ENCODE data around the gene KRTAP13-1. TPM values are rescaled to one million over a fixed set of nuclear protein-coding genes. Genes with fewer than 3 reads are reported as not detected.

The KRTAP13-1 gene, protein sequence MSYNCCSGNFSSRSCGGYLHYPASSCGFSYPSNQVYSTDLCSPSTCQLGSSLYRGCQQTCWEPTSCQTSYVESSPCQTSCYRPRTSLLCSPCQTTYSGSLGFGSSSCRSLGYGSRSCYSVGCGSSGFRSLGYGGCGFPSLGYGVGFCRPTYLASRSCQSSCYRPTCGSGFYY
- not detected in 2 replicates for total RNA-seq

DNA sequence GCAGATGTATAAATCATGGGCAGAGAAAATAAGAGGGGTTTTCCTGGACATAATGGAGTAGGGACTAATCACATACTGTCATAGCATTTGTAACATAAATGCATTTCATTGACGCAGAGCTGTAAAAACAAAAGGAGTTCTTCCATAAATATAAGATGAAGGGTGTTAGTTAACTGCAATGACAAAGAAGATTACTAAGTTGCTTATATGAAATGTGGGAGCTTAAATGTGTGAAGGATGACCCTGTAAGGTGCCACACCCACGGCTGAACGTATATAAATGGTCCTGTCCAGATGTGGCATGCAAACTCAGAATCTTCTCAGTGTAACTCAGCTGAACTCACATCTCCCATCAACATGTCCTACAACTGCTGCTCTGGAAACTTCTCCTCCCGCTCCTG, at the start of gene KRTAP13-1:
KRTAP13-1 (plus strand) TSS at position 301 of the 400 bp plus-strand sequence; CDS start at position 357, 56 bp downstream.

DNA sequence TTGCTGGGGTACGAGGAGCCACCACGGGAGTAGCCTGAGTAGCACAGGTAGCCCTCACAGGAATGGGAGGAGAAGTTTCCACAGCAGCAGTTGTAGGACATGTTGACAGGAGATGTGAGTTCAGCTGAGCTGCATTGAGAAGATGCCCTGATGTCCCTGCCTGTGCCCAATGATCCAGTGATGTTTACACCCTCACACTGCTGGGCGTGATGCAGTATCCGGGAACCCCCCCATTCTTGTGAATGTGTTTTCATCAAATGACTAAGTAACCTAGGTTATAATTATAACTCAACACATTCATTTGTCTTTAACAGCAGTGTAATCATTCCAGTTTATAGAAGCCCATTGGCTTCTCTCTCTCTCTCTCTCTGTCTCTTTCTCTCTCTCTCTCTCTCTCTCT, 47.3 kb upstream of the KRTAP13-1 start, which contains the start of gene KRTAP23-1:
KRTAP23-1 (minus strand) TSS at position 101 of the 400 bp plus-strand sequence; CDS start at position 101, 0 bp downstream.

DNA sequence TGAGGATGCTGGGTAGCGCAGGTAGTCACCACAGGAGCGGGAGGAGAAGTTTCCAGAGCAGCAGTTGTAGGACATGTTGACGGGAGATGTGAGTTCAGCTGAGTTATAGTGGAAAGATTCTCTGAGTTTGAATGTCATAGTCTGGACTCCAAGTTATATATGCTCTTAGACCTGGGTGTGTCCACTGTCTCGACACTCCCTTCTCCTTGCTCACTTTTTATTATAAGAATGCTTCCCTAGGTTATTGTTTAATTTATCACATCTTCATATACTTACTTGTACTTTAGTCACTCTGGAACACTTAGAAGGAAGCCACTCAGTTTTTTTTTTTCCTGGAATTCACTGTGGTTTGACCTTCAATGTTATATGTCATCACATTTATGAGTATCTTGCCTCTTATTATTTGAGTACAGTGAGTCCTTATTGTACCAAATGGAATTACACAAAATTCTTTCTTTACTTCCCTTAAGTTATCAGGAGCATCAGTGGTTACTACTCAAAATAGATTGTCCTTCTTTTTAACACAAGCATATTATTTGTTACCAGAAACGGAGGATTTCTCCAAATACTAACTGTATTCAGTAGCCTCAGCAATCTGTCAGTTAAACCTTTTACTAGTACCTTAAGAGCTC, 23.6 kb upstream of the KRTAP13-1 start, which contains the start of gene KRTAP13-2:
KRTAP13-2 (minus strand) TSS at position 133 of the 632 bp plus-strand sequence; CDS start at position 75, 58 bp downstream.

DNA sequence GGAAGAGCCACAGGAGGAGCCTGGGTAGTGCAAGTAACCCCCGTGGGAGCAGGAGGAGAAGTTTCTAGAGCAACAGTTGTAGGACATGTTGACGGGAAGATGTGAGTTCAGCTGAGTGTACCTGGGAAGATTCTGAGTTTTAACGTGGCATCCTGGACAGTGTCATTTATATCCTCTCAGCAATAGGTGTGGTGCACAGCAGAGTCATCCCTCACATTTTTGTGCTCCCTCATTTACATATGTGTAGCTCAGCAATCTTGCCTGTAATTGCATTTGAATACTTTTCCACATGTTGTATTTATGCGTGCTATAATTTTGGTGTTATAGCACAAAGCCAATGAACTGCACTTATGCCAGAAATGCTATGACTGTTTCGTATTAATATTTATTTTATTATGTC, 30.0 kb downstream of the KRTAP13-1 start, which contains the start of gene KRTAP13-3:
KRTAP13-3 (minus strand) TSS at position 101 of the 400 bp plus-strand sequence; CDS start at position 87, 14 bp downstream.

DNA sequence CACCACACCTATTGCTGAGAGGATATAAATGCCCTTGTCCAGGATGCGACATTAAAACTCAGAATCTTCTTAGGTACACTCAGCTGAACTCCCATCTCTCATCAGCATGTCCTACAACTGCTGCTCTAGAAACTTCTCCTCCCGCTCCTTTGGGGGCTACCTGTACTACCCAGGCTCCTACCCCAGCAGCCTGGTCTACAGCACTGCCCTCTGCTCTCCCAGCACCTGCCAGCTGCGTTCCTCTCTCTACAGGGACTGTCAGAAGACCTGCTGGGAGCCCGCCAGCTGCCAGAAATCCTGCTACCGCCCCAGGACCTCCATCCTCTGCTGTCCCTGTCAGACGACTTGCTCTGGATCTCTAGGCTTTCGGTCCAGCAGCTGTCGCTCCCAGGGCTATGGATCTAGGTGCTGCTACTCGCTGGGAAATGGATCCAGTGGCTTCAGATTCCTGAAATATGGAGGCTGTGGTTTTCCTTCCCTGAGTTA, 34.4 kb downstream of the KRTAP13-1 start, which contains the start of gene KRTAP13-4:
KRTAP13-4 (plus strand) TSS at position 51 of the 486 bp plus-strand sequence; CDS start at position 107, 56 bp downstream.

DNA sequence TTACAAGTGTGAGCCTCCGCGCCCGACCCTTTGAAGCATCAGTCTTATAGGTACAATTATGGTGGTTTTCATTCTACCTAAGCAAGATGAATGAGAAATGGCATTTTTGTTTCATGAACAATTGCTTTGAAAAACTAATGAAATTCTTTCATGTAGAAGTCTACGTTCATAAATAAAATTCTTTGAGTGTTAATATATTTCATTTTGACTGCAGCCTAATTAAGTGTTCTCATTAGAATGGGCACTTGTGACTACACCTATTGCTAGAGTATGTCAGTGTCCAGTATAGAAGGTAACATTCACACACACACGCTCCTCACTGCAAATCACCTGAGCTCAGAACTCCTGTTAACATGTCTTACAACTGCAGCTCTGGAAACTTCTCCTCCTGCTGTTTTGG, 44.1 kb downstream of the KRTAP13-1 start, which contains the start of gene KRTAP15-1:
KRTAP15-1 (plus strand) TSS at position 301 of the 400 bp plus-strand sequence; CDS start at position 354, 53 bp downstream.

Other genes starting within 250 kb of the KRTAP13-1 start
- gene CLDN17, start 229.2 kb upstream of the KRTAP13-1 start, total RNA-seq, result not detected in 2 replicates
- not detected in 2 replicates for gene CLDN8, start 179.9 kb upstream of the KRTAP13-1 start, total RNA-seq
- not detected in 2 replicates for gene KRTAP24-1, start 113.1 kb upstream of the KRTAP13-1 start, total RNA-seq
- not detected in 2 replicates for gene KRTAP25-1, start 106.5 kb upstream of the KRTAP13-1 start, total RNA-seq
- gene KRTAP26-1, start 75.7 kb upstream of the KRTAP13-1 start, total RNA-seq, result not detected in 2 replicates
- not detected in 2 replicates for gene KRTAP27-1, start 58.3 kb upstream of the KRTAP13-1 start, total RNA-seq
- gene KRTAP23-1, start 47.4 kb upstream of the KRTAP13-1 start, total RNA-seq, result not detected in 2 replicates
- not detected in 2 replicates for gene KRTAP13-2, start 23.8 kb upstream of the KRTAP13-1 start, total RNA-seq
- not detected in 2 replicates for gene KRTAP13-3, start 29.9 kb downstream of the KRTAP13-1 start, total RNA-seq
- not detected in 2 replicates for gene KRTAP13-4, start 34.2 kb downstream of the KRTAP13-1 start, total RNA-seq
- not detected in 2 replicates for gene KRTAP15-1, start 44.2 kb downstream of the KRTAP13-1 start, total RNA-seq
- not detected in 2 replicates for gene KRTAP19-1, start 84.3 kb downstream of the KRTAP13-1 start, total RNA-seq
- not detected in 2 replicates for gene KRTAP19-2, start 91.4 kb downstream of the KRTAP13-1 start, total RNA-seq
- not detected in 2 replicates for gene KRTAP19-3, start 96.0 kb downstream of the KRTAP13-1 start, total RNA-seq
- not detected in 2 replicates for gene KRTAP19-4, start 101.1 kb downstream of the KRTAP13-1 start, total RNA-seq
- not detected in 2 replicates for gene KRTAP19-5, start 106.1 kb downstream of the KRTAP13-1 start, total RNA-seq
- gene KRTAP19-6, start 145.8 kb downstream of the KRTAP13-1 start, total RNA-seq, result not detected in 2 replicates
- not detected in 2 replicates for gene KRTAP19-7, start 165.3 kb downstream of the KRTAP13-1 start, total RNA-seq
- gene KRTAP22-2, start 194.4 kb downstream of the KRTAP13-1 start, total RNA-seq, result not detected in 2 replicates
- not detected in 2 replicates for gene KRTAP6-3, start 196.4 kb downstream of the KRTAP13-1 start, total RNA-seq
- not detected in 2 replicates for gene KRTAP6-2, start 202.9 kb downstream of the KRTAP13-1 start, total RNA-seq
- not detected in 2 replicates for gene KRTAP22-1, start 205.1 kb downstream of the KRTAP13-1 start, total RNA-seq
- gene KRTAP6-1, start 217.9 kb downstream of the KRTAP13-1 start, total RNA-seq, result not detected in 2 replicates
- gene KRTAP20-1, start 220.4 kb downstream of the KRTAP13-1 start, total RNA-seq, result not detected in 2 replicates
- gene KRTAP20-4, start 224.6 kb downstream of the KRTAP13-1 start, total RNA-seq, result not detected in 2 replicates
- gene KRTAP20-2, start 239.2 kb downstream of the KRTAP13-1 start, total RNA-seq, result not detected in 2 replicates
- gene KRTAP20-3, start 246.8 kb downstream of the KRTAP13-1 start, total RNA-seq, result not detected in 2 replicates